NCI-H748 (cell line): ENCODE measurements around the gene ARHGEF39.

Experiments
- DNase-seq: peaks from one replicate; lab custom pipeline; 2025; ENCODE audit not compliant: unreplicated experiment; lab: John Stamatoyannopoulos, UW

The ARHGEF39 gene, protein sequence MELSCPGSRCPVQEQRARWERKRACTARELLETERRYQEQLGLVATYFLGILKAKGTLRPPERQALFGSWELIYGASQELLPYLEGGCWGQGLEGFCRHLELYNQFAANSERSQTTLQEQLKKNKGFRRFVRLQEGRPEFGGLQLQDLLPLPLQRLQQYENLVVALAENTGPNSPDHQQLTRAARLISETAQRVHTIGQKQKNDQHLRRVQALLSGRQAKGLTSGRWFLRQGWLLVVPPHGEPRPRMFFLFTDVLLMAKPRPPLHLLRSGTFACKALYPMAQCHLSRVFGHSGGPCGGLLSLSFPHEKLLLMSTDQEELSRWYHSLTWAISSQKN

DNA sequence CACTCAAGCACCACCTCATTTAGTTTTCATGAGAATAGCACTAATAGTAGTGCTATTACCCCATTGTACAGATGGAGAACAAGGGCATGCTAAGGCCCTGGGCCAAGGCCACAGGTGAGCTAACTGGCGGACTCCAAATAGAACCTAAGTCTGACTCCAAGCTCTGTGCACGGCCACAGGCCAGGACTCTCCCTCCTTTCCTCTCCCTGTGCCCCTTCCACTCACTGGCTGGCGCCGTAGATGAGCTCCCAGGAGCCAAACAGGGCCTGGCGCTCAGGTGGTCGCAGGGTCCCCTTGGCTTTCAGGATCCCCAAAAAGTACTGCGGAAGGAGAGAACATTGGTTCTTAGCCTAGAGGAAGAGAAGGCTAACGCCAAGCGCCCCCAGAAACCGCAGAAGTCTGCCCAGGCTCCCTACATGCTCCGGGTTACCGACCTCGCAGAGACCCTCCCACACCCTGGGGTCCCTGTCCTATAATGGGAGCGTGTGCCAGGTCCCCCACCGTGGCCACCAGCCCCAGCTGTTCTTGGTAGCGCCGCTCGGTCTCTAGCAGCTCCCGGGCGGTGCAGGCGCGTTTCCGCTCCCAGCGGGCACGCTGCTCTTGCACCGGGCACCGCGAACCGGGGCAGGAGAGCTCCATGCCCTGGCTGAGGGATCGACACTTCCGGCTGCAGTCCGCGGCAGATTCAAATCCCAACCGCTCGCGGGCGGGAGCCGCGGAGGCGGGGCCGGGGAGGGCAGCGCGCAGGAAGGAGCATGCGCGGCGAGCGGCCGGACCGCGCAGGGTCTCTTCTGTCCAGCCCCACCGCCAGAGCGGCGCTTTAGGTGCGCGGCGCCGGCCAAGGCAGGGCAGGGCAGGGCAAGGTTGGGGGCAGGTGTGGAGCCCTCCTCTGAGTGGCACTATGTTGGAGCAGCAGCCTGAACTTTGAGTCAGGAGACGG, at the start of gene ARHGEF39:
ARHGEF39 (minus strand) TSS at position 665 of the 940 bp plus-strand sequence; CDS start at position 639, 26 bp downstream.
- DNase-seq = peak; percentile 93

- DNase-seq = no peak
Measured at GRCh38 chr9:35714123-35714522, 49.1 kb upstream of the ARHGEF39 start.

DNA sequence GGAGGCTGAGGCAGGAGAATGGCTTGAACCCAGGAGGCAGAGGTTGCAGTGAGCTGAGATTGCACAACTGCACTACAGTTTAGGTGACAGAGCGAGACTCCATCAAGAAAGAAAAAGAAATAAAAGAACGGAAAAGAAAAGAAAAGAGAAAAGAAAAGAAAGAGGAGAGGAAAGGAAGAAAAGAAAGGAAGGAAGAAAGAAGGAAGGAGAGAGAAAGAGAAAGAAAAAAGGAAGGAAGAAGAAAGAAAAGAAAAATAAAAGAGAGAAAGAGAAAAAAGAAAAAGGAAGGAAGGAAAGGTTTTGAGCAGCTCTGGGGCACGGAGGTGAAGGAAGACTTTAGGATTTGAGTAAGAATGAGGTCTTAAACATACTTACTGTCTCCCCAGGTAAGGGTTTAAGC, 48.6 kb upstream of the ARHGEF39 start:
- no peak for DNase-seq

DNA sequence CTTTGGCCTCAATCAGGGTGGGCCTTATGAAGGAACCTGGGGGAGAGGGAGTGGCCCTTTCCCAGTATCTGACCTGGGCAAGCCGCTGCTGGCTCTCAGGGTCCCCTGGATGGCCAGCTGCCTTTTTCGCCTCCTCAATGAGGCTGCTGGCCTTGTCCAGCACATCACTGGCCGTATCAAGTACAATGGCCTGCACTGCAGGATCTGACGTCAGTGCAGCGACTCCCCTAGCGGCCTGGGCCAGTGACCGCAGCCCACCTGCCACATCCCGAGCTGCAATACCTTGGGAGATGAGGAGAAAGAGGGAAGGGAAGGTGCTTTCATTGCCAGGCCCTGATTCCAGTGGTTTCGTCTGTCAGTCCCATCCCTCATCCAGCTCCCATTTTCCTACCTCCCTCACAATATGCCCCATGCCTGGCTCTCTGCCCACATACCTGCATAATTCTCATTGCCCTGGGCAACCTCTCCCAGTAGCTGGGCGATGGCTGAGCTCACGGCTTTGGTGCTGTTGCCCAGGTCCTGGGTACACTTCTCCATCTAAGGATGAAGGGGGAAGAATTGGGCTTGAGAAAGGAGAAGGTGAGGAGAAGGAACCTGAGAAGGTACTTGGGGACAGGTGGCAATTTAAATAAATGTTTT, 47.9 kb upstream of the ARHGEF39 start:
- no peak for DNase-seq

- no peak for DNase-seq
Measured at GRCh38 chr9:35711501-35712428, 46.8 kb upstream of the ARHGEF39 start.

- no peak for DNase-seq
Measured at GRCh38 chr9:35710818-35711500, 46.0 kb upstream of the ARHGEF39 start.

GRCh38 chr9:35708146-35708545, 43.2 kb upstream of the ARHGEF39 start:
- DNase-seq = no peak

- DNase-seq = no peak
Measured at GRCh38 chr9:35706951-35707350, 42.0 kb upstream of the ARHGEF39 start.

GRCh38 chr9:35705836-35706430, 40.9 kb upstream of the ARHGEF39 start:
- no peak for DNase-seq

DNA sequence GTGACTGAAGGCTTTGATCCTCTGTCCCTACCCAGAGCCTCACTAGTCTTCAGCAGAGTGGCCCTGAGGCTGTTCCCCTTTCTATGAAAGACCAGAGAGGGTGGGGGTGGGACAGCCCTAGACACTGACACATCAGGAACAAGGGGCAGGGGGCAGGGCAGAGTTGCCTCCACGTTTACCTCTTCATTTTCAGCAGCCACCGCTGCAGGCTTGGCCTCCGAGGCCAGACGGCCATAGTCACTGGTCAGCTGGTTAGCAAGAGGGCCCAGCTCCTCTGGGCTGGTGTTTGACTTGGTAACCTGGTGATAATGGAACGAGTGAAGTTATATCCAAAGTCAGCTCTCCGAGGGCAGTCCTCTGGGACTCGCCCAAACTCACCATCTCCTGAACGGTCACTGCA, 40.4 kb upstream of the ARHGEF39 start:
- no peak for DNase-seq

DNA sequence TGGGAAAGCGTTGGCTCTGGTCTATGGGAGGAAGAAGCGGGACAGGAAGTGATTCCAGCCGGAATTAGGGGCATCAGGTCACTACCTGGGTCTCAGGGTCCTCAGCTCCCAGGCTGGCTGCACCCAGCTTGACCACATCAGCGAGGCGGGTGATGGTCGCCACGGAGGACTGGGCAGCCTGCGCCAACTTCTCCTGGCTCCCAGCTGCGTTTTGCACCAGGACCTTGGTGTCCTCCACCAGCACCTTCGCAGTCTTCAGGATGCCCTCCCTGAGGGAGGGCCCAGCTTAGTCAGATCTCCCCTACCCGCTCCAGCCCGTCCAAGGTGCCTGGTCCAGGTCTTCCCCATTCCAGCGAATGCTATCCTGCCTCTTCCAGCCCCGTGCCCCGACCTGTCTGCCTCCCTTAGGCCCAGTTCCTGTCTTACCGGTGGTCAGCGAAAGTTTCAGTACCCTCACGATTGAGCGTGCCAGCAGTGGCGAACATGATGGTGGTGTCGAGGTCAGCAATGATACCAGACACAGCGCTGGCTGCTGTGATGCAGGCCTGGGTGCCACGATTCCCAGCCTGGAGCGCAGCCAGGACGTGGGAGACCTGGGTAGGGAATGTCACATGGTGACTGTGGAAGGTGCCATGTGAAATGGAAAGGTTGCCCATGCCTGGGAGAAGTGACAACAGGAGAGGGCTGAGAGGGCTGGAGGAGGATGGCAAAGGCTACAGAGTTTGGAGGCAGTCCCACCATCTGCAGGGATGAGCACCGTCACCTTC, 39.1 kb upstream of the ARHGEF39 start:
- no peak for DNase-seq

GRCh38 chr9:35702696-35703095, 37.7 kb upstream of the ARHGEF39 start:
- no peak for DNase-seq

GRCh38 chr9:35700942-35701341, 35.9 kb upstream of the ARHGEF39 start:
- DNase-seq = no peak

DNA sequence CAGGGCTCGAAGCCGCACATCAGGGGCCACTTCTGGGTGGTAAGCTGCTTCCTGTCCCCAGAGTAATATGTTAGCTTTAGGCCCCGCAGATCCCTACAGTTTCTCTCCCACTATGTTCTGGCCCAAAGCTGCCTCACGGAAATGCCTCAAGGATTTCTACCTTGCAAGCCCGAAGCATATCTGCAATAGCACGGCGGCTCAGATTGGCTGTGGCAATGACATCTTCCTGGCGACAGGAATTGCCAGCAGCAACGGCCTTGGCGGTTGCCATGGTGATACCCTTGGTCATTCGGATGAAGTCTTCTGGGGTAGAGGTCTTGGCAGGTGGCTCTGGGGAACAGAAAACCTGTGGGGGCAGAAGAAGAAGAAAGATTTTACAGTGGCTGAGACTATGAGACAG, 35.0 kb upstream of the ARHGEF39 start:
- no peak for DNase-seq

DNA sequence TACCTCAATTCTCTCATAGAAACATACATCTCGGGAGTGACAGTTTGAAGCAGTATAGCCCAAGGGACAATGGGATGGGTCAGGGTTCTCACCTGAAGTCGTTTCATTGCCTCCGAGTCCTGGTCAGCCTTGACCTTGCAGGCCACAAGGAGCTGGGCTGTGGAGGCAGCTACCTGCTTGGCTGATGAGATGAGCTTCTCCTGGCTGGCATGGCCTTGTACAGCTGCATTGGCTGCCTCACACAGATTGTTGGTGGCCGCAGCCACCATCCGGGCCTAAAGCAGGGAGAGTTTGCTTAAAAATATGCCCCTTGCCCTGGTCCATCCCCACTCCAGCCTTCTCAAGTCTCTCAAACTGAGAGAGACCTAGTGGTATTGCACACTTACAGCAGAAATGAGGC, 33.2 kb upstream of the ARHGEF39 start:
- DNase-seq = no peak

GRCh38 chr9:35697486-35697885, 32.5 kb upstream of the ARHGEF39 start:
- no peak for DNase-seq

GRCh38 chr9:35696520-35697215, 31.7 kb upstream of the ARHGEF39 start:
- peak; percentile 48 for DNase-seq

DNA sequence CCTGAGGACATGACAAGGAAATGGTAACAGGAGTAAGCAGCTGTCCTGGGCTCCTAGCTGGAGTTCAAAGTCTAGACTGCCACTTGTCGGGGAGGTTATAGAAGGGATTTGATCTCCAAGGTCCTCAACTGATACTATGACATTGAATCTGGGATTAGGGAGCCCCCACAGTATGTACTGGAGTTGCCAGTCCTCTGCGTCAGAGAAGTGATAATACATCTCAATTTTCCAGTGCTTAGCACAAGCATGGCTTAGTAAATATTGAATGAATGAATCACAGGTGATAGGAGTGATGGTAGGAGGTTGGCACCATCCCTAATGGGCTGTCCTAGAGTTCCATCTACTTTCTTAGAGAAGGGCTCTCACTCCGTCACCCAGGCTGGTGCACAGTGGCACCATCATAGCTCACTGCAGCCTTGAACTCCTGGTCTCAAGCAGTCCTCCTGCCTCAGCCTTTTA, 31.0 kb upstream of the ARHGEF39 start:
- no peak for DNase-seq
